ENCODE results near the gene WSCD1.

GRCh38 chr17:6043405-6043804 is 26.8 kb upstream of the WSCD1 start:
- TF ChIP-seq, protein P1, sequence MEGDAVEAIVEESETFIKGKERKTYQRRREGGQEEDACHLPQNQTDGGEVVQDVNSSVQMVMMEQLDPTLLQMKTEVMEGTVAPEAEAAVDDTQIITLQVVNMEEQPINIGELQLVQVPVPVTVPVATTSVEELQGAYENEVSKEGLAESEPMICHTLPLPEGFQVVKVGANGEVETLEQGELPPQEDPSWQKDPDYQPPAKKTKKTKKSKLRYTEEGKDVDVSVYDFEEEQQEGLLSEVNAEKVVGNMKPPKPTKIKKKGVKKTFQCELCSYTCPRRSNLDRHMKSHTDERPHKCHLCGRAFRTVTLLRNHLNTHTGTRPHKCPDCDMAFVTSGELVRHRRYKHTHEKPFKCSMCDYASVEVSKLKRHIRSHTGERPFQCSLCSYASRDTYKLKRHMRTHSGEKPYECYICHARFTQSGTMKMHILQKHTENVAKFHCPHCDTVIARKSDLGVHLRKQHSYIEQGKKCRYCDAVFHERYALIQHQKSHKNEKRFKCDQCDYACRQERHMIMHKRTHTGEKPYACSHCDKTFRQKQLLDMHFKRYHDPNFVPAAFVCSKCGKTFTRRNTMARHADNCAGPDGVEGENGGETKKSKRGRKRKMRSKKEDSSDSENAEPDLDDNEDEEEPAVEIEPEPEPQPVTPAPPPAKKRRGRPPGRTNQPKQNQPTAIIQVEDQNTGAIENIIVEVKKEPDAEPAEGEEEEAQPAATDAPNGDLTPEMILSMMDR (IDR thresholded peaks at IDR 0.05), result no peak
- no peak for TF ChIP-seq POLR2A (IDR thresholded peaks at IDR 0.05)

Data from adrenal gland (tissue), 5 donors.